SK-N-SH treated with all-trans-retinoic acid at 6 μM for 48 hours (cell line): ENCODE data around the gene APOBEC3H.

Source experiments
- ATAC-seq: fragments of 200-7000 bp; cut with Tn5 transposase; 3 replicates; pipeline ENCODE4 v1.9.1; 2020; ENCODE audit warnings: mild to moderate bottlenecking, moderate library complexity
- ARNTL ChIP-seq: fragments of 450-650 bp; formaldehyde crosslinking; IDR thresholded peaks from 2 replicates; pipeline ENCODE4 v1.5.0; 2020; ENCODE audit warnings: low read depth, mild to moderate bottlenecking, moderate library complexity, borderline replicate concordance
- BACH2 ChIP-seq: fragments of 250-450 bp; sonication (Bioruptor Pico); IDR thresholded peaks from 2 replicates; pipeline ENCODE4 v1.9.0; 2021; ENCODE audit warnings: mild to moderate bottlenecking, borderline replicate concordance
- CREB5 ChIP-seq: fragments of 250-450 bp; sonication (Bioruptor Pico); IDR thresholded peaks from 2 replicates; pipeline ENCODE4 v1.5.1; 2020; ENCODE audit warnings: low read depth, mild to moderate bottlenecking, moderate library complexity
- CSDC2 ChIP-seq: fragments of 250-450 bp; sonication (Bioruptor Pico); IDR thresholded peaks from 2 replicates; pipeline ENCODE4 v1.5.0; 2020; ENCODE audit warnings: mild to moderate bottlenecking, moderate library complexity
- ESRRG ChIP-seq: fragments of 250-450 bp; sonication (Bioruptor Pico); IDR thresholded peaks from 2 replicates; pipeline ENCODE4 v1.6.1; 2021; ENCODE audit warnings: mild to moderate bottlenecking
- GLIS3 ChIP-seq: fragments of 250-450 bp; sonication (Bioruptor Pico); IDR thresholded peaks from 2 replicates; pipeline ENCODE4 v1.5.0; 2020; ENCODE audit warnings: mild to moderate bottlenecking, moderate library complexity
- ISL1 ChIP-seq: fragments of 250-450 bp; sonication (Bioruptor Pico); IDR thresholded peaks from 2 replicates; pipeline ENCODE4 v2.1.2; 2022; ENCODE audit warnings: mild to moderate bottlenecking, moderate library complexity
- PATZ1 ChIP-seq: fragments of 250-450 bp; sonication (Bioruptor Pico); IDR thresholded peaks from 2 replicates; pipeline ENCODE4 v1.8.0; 2020; ENCODE audit warnings: mild to moderate bottlenecking, moderate library complexity, borderline replicate concordance
- PPARA ChIP-seq: fragments of 250-450 bp; sonication (Bioruptor Pico); IDR thresholded peaks from 2 replicates; pipeline ENCODE4 v1.5.0; 2020; ENCODE audit warnings: mild to moderate bottlenecking, borderline replicate concordance
- RARB ChIP-seq: fragments of 250-450 bp; sonication (Bioruptor Pico); IDR thresholded peaks from 2 replicates; pipeline ENCODE4 v1.8.0; 2021; ENCODE audit warnings: mild to moderate bottlenecking, moderate library complexity
- SNAI2 ChIP-seq: fragments of 250-450 bp; sonication (Bioruptor Pico); IDR thresholded peaks from 2 replicates; pipeline ENCODE4 v1.5.0; 2020; ENCODE audit warnings: mild to moderate bottlenecking, moderate library complexity
- TCF4 ChIP-seq: fragments of 250-450 bp; sonication (Bioruptor Pico); IDR thresholded peaks from 2 replicates; pipeline ENCODE4 v1.8.0; 2021; ENCODE audit warnings: mild to moderate bottlenecking, moderate library complexity, borderline replicate concordance
- TOX ChIP-seq: fragments of 250-450 bp; sonication (Bioruptor Pico); IDR thresholded peaks from 2 replicates; pipeline ENCODE4 v1.8.0; 2021; ENCODE audit warnings: mild to moderate bottlenecking, moderate library complexity, borderline replicate concordance
- ZFP30 ChIP-seq: fragments of 450-650 bp; formaldehyde crosslinking; IDR thresholded peaks from 2 replicates; pipeline ENCODE4 v1.5.0; 2022; ENCODE audit warnings: mild to moderate bottlenecking, moderate library complexity
- ZNF565 ChIP-seq: fragments of 450-650 bp; formaldehyde crosslinking; conservative IDR thresholded peaks from 2 replicates; pipeline ENCODE4 v1.5.0; 2020; ENCODE audit warnings: low read depth, mild to moderate bottlenecking, moderate library complexity
- ZNF70 ChIP-seq: fragments of 450-650 bp; formaldehyde crosslinking; IDR thresholded peaks from 2 replicates; pipeline ENCODE4 v1.5.0; 2020; ENCODE audit warnings: mild to moderate bottlenecking, moderate library complexity
- ZNF8 ChIP-seq: fragments of 450-650 bp; formaldehyde crosslinking; IDR thresholded peaks from 2 replicates; pipeline ENCODE4 v1.5.0; 2020; ENCODE audit warnings: mild to moderate bottlenecking, moderate library complexity
- TF ChIP-seq, protein P1 (sequence below): fragments of 250-450 bp; sonication (Bioruptor Pico); IDR thresholded peaks from 2 replicates; pipeline ENCODE4 v1.5.1; 2021; ENCODE audit warnings: mild to moderate bottlenecking, moderate library complexity
- TF ChIP-seq, protein P2 (sequence below): fragments of 250-450 bp; sonication (Bioruptor Pico); IDR thresholded peaks from 2 replicates; pipeline ENCODE4 v1.5.0; 2020; ENCODE audit warnings: mild to moderate bottlenecking, moderate library complexity

Gene APOBEC3H

GRCh38 chr22:39147335-39148025 is 50.4 kb downstream of the APOBEC3H start:
- TF ChIP-seq, protein P1, sequence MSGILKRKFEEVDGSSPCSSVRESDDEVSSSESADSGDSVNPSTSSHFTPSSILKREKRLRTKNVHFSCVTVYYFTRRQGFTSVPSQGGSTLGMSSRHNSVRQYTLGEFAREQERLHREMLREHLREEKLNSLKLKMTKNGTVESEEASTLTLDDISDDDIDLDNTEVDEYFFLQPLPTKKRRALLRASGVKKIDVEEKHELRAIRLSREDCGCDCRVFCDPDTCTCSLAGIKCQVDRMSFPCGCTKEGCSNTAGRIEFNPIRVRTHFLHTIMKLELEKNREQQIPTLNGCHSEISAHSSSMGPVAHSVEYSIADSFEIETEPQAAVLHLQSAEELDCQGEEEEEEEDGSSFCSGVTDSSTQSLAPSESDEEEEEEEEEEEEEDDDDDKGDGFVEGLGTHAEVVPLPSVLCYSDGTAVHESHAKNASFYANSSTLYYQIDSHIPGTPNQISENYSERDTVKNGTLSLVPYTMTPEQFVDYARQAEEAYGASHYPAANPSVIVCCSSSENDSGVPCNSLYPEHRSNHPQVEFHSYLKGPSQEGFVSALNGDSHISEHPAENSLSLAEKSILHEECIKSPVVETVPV, result no peak
- TF ChIP-seq CSDC2 (CRISPR knock-in tag) (no peak), GLIS3 (CRISPR knock-in tag) (no peak), PATZ1 (CRISPR knock-in tag) (no peak), TOX (CRISPR knock-in tag) (no peak), BACH2 (CRISPR knock-in tag) (no peak), ISL1 (no peak), TCF4 (no peak), ZFP30 (no peak), ESRRG (CRISPR knock-in tag) (no peak), CREB5 (no peak), ARNTL (CRISPR knock-in tag) (no peak), ZNF565 (CRISPR knock-in tag) (no peak), ZNF8 (CRISPR knock-in tag) (no peak)
- TF ChIP-seq, protein P2, sequence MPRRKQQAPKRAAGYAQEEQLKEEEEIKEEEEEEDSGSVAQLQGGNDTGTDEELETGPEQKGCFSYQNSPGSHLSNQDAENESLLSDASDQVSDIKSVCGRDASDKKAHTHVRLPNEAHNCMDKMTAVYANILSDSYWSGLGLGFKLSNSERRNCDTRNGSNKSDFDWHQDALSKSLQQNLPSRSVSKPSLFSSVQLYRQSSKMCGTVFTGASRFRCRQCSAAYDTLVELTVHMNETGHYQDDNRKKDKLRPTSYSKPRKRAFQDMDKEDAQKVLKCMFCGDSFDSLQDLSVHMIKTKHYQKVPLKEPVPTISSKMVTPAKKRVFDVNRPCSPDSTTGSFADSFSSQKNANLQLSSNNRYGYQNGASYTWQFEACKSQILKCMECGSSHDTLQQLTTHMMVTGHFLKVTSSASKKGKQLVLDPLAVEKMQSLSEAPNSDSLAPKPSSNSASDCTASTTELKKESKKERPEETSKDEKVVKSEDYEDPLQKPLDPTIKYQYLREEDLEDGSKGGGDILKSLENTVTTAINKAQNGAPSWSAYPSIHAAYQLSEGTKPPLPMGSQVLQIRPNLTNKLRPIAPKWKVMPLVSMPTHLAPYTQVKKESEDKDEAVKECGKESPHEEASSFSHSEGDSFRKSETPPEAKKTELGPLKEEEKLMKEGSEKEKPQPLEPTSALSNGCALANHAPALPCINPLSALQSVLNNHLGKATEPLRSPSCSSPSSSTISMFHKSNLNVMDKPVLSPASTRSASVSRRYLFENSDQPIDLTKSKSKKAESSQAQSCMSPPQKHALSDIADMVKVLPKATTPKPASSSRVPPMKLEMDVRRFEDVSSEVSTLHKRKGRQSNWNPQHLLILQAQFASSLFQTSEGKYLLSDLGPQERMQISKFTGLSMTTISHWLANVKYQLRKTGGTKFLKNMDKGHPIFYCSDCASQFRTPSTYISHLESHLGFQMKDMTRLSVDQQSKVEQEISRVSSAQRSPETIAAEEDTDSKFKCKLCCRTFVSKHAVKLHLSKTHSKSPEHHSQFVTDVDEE, result no peak
- TF ChIP-seq, all 23 proteins: peak for 0
- ATAC-seq, result no peak

DNA sequence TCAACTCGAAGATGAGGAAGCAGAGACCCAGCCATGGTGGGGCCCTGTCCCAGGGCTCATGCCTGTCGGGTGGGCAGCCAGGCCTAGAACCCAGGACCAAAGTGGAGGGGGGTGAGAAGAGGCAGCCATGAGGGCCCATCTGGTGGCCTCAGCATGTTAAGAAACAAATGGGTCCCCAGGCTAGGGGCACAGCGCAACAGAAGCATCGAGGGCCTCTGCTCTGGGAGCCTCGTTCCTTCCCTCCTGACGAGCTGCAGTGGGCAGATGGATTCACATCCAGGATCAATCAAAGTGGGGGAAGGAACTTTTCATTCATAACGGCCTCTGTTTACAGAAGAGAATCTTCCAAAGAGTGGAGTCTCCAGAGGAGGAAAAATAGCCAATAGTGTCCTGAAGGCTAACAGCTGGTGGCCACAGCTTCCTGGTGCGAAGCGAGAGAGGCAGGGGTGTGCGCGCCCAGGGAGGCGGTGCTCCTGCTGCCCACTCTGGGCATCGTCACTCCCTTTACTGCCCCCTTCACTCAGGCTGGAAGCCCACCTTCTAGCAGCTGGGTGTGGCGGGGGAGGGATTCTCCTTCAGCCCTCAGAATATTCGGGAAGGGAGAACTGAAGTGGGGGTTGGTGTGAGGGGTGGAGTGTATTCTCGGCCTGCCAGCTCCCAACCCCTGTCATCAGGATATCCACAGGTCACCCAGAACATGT is 51.1 kb downstream of the APOBEC3H start:
- ATAC-seq, result no peak
- TF ChIP-seq ZNF8 (CRISPR knock-in tag) (no peak), RARB (CRISPR knock-in tag) (no peak), ARNTL (CRISPR knock-in tag) (no peak), TCF4 (no peak), PPARA (CRISPR knock-in tag) (no peak), SNAI2 (CRISPR knock-in tag) (no peak), ISL1 (no peak), ZNF565 (CRISPR knock-in tag) (no peak), PATZ1 (CRISPR knock-in tag) (no peak), ZFP30 (no peak), ZNF70 (CRISPR knock-in tag) (no peak)
